IMR-90 (cell line): Measurements from ENCODE around the gene CEP43. TPM values are rescaled to one million over a fixed set of nuclear protein-coding genes. Genes with fewer than 3 reads are reported as not detected.

Source experiments
- ATAC-seq: fragments of 200-7000 bp; cut with Tn5 transposase; 2 replicates; pipeline ENCODE4 v1.9.1; 2020; ENCODE audit warnings: low read depth, mild to moderate bottlenecking, moderate library complexity
- BruUV-seq: library from RNA; stranded (reverse); fragments of 400-500 nt; replicated peaks from 2 replicates; lab custom pipeline; 2021; lab: Mats Ljungman, UMichigan
- CTCF ChIA-PET: fragments of 300-600 bp; formaldehyde crosslinking; extraction: SDS; loops from one replicate; lab custom pipeline; 2021; ENCODE audit warnings: antibody characterized with exemption; lab: Yijun Ruan, JAX
- POLR2A ChIA-PET: fragments of 300-600 bp; sonication (Branson Sonifier 250); formaldehyde crosslinking; loops from one replicate; lab custom pipeline; 2022; ENCODE audit warnings: antibody characterized with exemption; ENCODE audit not compliant: unreplicated experiment; lab: Charles Lee
- DNase-seq: peaks from one replicate; pipeline ENCODE4 v3.0.0; 2013
- H2AFZ ChIP-seq: replicated peaks from 2 replicates; pipeline ENCODE3; 2013; ENCODE audit warnings: low read length, mild to moderate bottlenecking; ENCODE audit not compliant: poor library complexity
- H2AK5ac ChIP-seq: 2 replicates; pipeline ENCODE4 v1.6.1; 2013; ENCODE audit warnings: low read depth, low read length, inconsistent platforms
- H2AK9ac ChIP-seq: replicated peaks from 2 replicates; pipeline ENCODE3; 2013; ENCODE audit warnings: mild to moderate bottlenecking, low read depth, low read length, moderate library complexity; ENCODE audit not compliant: poor library complexity
- H2BK120ac ChIP-seq: 2 replicates; pipeline ENCODE4 v1.6.1; 2013; ENCODE audit warnings: low read depth, low read length, inconsistent platforms
- H2BK15ac ChIP-seq: 3 replicates; pipeline ENCODE4 v1.6.1; 2013; ENCODE audit warnings: low read depth, low read length, inconsistent platforms
- H2BK20ac ChIP-seq: 2 replicates; pipeline ENCODE4 v1.6.1; 2013; ENCODE audit warnings: low read depth, mild to moderate bottlenecking, inconsistent platforms, low read length, moderate library complexity
- H2BK5ac ChIP-seq: 2 replicates; pipeline ENCODE4 v1.6.1; 2013; ENCODE audit warnings: mild to moderate bottlenecking, low read depth, low read length, inconsistent platforms; ENCODE audit not compliant: poor library complexity, severe bottlenecking
- H3K14ac ChIP-seq: replicated peaks from 2 replicates; pipeline ENCODE4 v1.6.1; 2013; ENCODE audit warnings: low read depth, low read length, inconsistent platforms
- H3K18ac ChIP-seq: 2 replicates; pipeline ENCODE4 v1.6.1; 2013; ENCODE audit warnings: low read depth, low read length, control low read depth
- H3K23ac ChIP-seq: 2 replicates; pipeline ENCODE4 v1.6.1; 2013; ENCODE audit warnings: low read depth, low read length, inconsistent platforms
- H3K27ac ChIP-seq: 2 replicates; pipeline ENCODE4 v1.5.1; 2013; ENCODE audit warnings: mild to moderate bottlenecking, control low read depth, low read length; ENCODE audit not compliant: insufficient read depth
- H3K27me3 ChIP-seq: 2 replicates; pipeline ENCODE4 v1.6.1; 2013; ENCODE audit warnings: low read length; ENCODE audit not compliant: control insufficient read depth, insufficient read depth
- H3K36me3 ChIP-seq: 2 replicates; pipeline ENCODE4 v1.6.1; 2013; ENCODE audit warnings: low read length, mixed read lengths; ENCODE audit not compliant: control insufficient read depth, insufficient read depth
- H3K4ac ChIP-seq: 2 replicates; pipeline ENCODE4 v1.6.1; 2013; ENCODE audit warnings: low read depth, low read length, inconsistent platforms
- H3K4me1 ChIP-seq: 2 replicates; pipeline ENCODE4 v1.6.1; 2013; ENCODE audit warnings: low read length, mixed read lengths; ENCODE audit not compliant: control insufficient read depth, insufficient read depth
- H3K4me2 ChIP-seq: 2 replicates; pipeline ENCODE4 v1.6.1; 2013; ENCODE audit warnings: low read depth, mild to moderate bottlenecking, control low read depth, low read length, moderate library complexity
- H3K4me3 ChIP-seq: 2 replicates; pipeline ENCODE4 v1.5.1; 2013; ENCODE audit warnings: low read depth, mild to moderate bottlenecking, control low read depth, low read length, moderate library complexity; ENCODE audit not compliant: insufficient read depth
- H3K56ac ChIP-seq: 2 replicates; pipeline ENCODE4 v1.6.1; 2013; ENCODE audit warnings: low read length, inconsistent platforms; ENCODE audit not compliant: insufficient read depth; ENCODE audit errors: extremely low read depth
- H3K79me1 ChIP-seq, 2 experiments: 2 replicates each; pipeline ENCODE4 v1.6.1; 2013; ENCODE audit warnings: low read length in 2 of 2, inconsistent platforms in 1 of 2, low read depth in 1 of 2
- H3K9ac ChIP-seq: 2 replicates; pipeline ENCODE4 v1.6.1; 2013; ENCODE audit warnings: low read depth, low read length, control low read depth
- H3K9me1 ChIP-seq: 2 replicates; pipeline ENCODE4 v1.6.1; 2013; ENCODE audit warnings: low read length, inconsistent platforms; ENCODE audit not compliant: insufficient read depth
- H3K9me3 ChIP-seq: 2 replicates; pipeline ENCODE4 v1.6.1; 2013; ENCODE audit warnings: low read length; ENCODE audit not compliant: control insufficient read depth, insufficient read depth
- H4K20me1 ChIP-seq: 2 replicates; pipeline ENCODE4 v1.6.1; 2013; ENCODE audit warnings: low read length, inconsistent platforms; ENCODE audit not compliant: insufficient read depth
- H4K5ac ChIP-seq: 2 replicates; pipeline ENCODE4 v1.6.1; 2013; ENCODE audit warnings: mild to moderate bottlenecking, low read depth, low read length, control low read depth
- H4K8ac ChIP-seq, 2 experiments: 2 replicates each; pipeline ENCODE4 v1.6.1; 2013; ENCODE audit warnings: low read depth in 2 of 2, low read length in 2 of 2, control low read depth in 1 of 2, inconsistent platforms in 1 of 2
- H4K91ac ChIP-seq: 2 replicates; pipeline ENCODE4 v1.6.1; 2013; ENCODE audit warnings: low read depth, low read length, inconsistent platforms; ENCODE audit not compliant: insufficient read depth
- ELK1 ChIP-seq: fragments of 150-350 bp; IDR thresholded peaks from 2 replicates; pipeline ENCODE4 v1.6.1; 2016; ENCODE audit warnings: low read depth, mild to moderate bottlenecking, low read length, moderate library complexity, borderline replicate concordance
- RAD21 ChIP-seq: IDR thresholded peaks from 2 replicates; pipeline ENCODE4 v1.6.1; 2012; ENCODE audit warnings: low read length, improper control_type of control experiment
- SMC3 ChIP-seq: fragments of 150-350 bp; IDR thresholded peaks from 2 replicates; pipeline ENCODE4 v1.6.1; 2016; ENCODE audit warnings: low read depth, mild to moderate bottlenecking, antibody characterized with exemption, low read length, moderate library complexity
- WGBS, 2 experiments: methylation state at CpG; one replicate each; pipeline versions ENCODE4 v1.1.5 to v1.1.7; 2013; ENCODE audit warnings: missing lambda C conversion rate in 2 of 2; ENCODE audit not compliant: insufficient read length in 1 of 2; ENCODE audit errors: extremely low coverage in 2 of 2; 5-methylcytosine and 5-hydroxymethylcytosine counted together
- dilution Hi-C: fragments of 300-500 bp; cut with HindIII; formaldehyde crosslinking; loops from one replicate; pipeline ENCODE4 v1.14.3; 2018; ENCODE audit warnings: low sequenced_read_pairs; ENCODE audit not compliant: unreplicated experiment
- in situ Hi-C: fragments of 300-500 bp; cut with MboI; formaldehyde crosslinking; loops from 3 replicates; pipeline ENCODE4 v1.14.3; 2019; ENCODE audit warnings: low sequenced_read_pairs, inconsistent platforms, mixed read lengths
- intact Hi-C: fragments of 100-400 bp; cut with micrococcal nuclease; formaldehyde crosslinking; loops from 2 replicates; pipeline ENCODE4 v1.10.0; 2022
- polyA plus RNA-seq, 3 experiments: library from polyadenylated mRNA; depleted of rRNA; stranded (reverse); fragments of >200 nt; gene quantifications; 2 replicates each; pipeline ENCODE4 v1.2.3, GENCODE V29; 2012; ENCODE audit warnings: low replicate concordance in 1 of 3
- total RNA-seq: library from RNA; depleted of rRNA; stranded (reverse); fragments of >200 nt; gene quantifications from 2 replicates; pipeline ENCODE4 v1.2.3, GENCODE V29; 2012

The CEP43 gene
- total and polyA plus RNA-seq, 2 of the 4 experiments (the other 2 are of a cell fraction) = 8.6 to 10.7 TPM

GRCh38 chr6:167046861-167047495 lies 47.8 kb downstream of the CEP43 start:
- Histone ChIP-seq H4K5ac (no peak overlapping the region), H3K18ac (no peak overlapping the region), H3K14ac (no peak overlapping the region), H3K4me1 (peaks cover 2% of the 10 kb centered on the region; the same call in 1 of the 2 replicates), H2BK120ac (no peak overlapping the region), H2AK9ac (no peak overlapping the region), H4K20me1 (no peaks in the 10 kb centered on the region), H3K27me3 (no peaks in the 10 kb centered on the region), H4K91ac (no peak overlapping the region), H3K4me2 (no peak overlapping the region), H2AK5ac (no peak overlapping the region), H2AFZ (no peak overlapping the region), H2BK5ac (no peak overlapping the region), H2BK20ac (no peak overlapping the region), H3K36me3 (peaks cover 3% of the 10 kb centered on the region), H3K56ac (no peak overlapping the region), H3K9me3 (no peaks in the 10 kb centered on the region), H3K4me3 (no peak overlapping the region), H3K4ac (no peak overlapping the region), H4K8ac (no peak overlapping the region), H3K9ac (no peak overlapping the region), H3K27ac (no peak overlapping the region), H2BK15ac (no peak overlapping the region), H3K23ac (no peak overlapping the region), H3K79me1 (no peaks in the 10 kb centered on the region), H3K9me1 (no peaks in the 10 kb centered on the region)
- WGBS, 2 experiments = 73% methylated on average over 2 of the region's 8 CpGs; no CpG with 5 or more reads in 1 of the 2 experiments
- ChIA-PET CTCF (no interaction called here), POLR2A (no interaction called here)
- intact Hi-C loops = no loop called here
- ATAC-seq = no peak
- no TSS peak for BruUV-seq
- dilution Hi-C loops = no loop called here
- TF ChIP-seq RAD21 = no peak
- TF ChIP-seq ELK1 = no peak
- no peak for TF ChIP-seq SMC3
- DNase-seq = no peak
- in situ Hi-C loops = no loop called here
